Stimulated activated CD8-positive, alpha-beta memory T cell treated with anti-CD3 and anti-CD28 coated beads, Interleukin-4, amount 100 ng/mL, for 24 hours (primary cell): ENCODE data around the gene THG1L.

Experiments
- DNase-seq: peaks from one replicate; pipeline ENCODE4 v3.0.0-alpha.2; 2020; ENCODE audit warnings: low read depth

The THG1L gene

GRCh38 chr5:157758706-157759105 lies 27.5 kb downstream of the THG1L start:
- no peak for DNase-seq

GRCh38 chr5:157761690-157762621 lies 30.7 kb downstream of the THG1L start:
- DNase-seq = no peak

- DNase-seq = no peak
These were observed 33.3 kb downstream of the THG1L start for GRCh38 chr5:157764531-157764930.

- DNase-seq = no peak
These were observed 35.2 kb downstream of the THG1L start for GRCh38 chr5:157766442-157766841.

DNA sequence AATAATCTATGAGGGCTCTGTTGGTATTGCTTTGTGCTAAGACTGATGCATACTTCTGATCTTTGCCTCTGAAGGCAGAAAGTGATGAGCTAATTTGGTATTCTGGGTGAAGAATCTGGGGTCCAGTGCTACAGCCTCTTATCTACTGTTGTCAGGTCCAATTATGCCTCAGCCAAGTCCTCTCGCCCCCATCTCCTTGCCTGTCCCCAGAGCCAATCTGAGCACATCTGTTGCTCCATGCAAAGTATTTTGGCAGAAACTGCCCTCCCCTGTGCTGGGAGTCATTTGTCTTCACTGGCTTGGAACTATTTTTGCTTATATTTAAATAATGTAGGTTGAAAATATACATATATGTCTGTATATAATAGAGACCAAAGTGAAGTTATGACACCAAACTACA lies 35.7 kb downstream of the THG1L start:
- no peak for DNase-seq

DNA sequence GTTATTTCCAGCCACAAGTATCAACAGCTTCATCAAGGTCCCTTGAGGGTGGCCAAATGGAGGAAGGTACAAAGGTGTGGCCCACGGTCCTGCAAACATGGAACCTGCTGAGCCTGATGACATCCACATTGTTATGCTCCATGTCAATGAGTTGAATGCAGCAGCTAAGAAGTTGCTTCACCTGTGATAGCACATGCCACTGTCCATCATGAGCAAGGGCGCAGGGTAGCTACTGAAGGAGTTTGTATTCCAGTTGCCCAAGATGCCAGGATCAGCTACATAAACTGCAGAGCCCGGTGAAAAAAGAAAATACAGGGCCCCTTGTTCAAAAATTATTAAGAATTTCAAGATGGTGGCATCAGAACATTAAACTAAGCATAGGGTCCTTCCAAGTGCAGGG lies 36.5 kb downstream of the THG1L start:
- no peak for DNase-seq

DNA sequence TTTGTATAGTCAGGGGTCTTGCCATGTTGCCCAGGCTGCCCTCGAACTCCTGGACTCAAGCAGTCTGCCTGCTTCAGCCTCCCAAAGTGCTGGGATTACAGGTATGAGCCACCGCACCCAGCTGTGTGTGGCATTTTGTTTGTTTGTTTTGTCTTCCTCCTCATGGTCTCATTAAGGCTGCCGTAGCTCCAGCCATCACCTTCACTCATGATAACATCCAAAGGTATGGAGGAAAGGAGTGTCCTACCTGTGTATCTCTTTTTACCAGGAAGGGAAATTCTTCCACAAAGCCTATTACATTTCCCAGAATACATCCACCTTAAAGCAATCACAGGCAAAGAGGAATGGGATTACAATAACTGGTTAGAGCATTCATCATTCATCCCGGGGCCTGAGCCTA lies 39.4 kb downstream of the THG1L start:
- DNase-seq = no peak

- DNase-seq = no peak
These were observed 40.9 kb downstream of the THG1L start for GRCh38 chr5:157772127-157772526.

DNA sequence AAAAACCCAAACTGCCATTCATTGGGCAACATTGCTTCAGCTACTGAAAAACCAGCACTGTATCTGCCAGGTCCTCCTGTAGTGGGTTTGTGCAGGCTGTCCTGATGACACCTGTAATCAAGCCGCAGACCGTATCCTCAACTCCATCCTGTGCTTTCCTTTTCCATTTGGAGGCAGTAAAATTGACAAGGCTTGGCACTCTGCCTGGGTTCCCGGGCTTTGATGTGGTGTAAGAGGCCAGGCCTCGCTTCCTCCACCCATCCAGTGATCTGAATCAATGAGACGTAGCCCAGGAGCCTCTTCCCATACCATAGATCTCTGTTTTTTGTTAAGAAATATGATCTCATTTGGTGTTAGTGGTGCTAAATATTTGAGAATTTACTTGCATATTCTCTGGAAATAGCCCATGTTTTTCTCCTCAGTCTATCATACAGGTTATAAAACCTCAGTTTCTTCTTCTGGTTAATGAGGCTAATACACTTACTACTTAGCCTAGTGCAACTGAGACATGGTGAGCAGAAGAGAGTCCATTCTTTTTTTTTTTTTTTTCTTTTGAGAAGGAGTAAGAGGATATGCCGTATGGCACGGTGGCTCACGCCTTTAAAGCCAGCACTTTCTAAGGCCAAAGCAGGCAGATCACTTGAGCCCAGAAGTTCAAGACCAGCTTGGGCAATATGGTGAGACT lies 47.0 kb downstream of the THG1L start:
- DNase-seq = no peak

- DNase-seq = no peak
These were observed 48.0 kb downstream of the THG1L start for GRCh38 chr5:157779221-157779620.

DNA sequence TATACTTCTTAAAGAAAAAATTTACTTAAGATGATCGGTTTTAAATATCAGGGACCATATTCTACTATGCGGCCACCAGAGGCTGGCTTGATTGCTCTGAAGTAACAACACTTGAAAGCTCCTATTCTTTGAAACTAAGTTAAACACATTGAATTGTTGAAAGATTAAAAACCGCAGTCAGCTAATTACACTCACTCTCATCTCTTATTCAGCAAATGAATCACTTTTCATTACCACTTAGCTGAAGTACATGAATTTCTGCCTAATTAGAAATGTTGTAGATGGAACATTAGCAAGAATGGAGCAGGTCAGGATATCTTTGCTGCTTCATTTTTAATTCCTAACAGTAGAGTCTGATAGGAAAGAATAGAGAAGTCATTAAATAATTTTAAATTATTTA lies 54.6 kb downstream of the THG1L start:
- DNase-seq = no peak
